ENCODE measurements around the gene NEK2. TPM values are rescaled to one million over a fixed set of nuclear protein-coding genes. Genes with fewer than 3 reads are reported as not detected.

The NEK2 gene
- total RNA-seq, 1 donor from 2014 or later, result 3.4 TPM

- no peak overlapping the region for H3K4me3 Mint-ChIP-seq (ENCODE audit: unreplicated experiment)
- H3K9me3 Mint-ChIP-seq (ENCODE audit: unreplicated experiment), result no peaks in the 10 kb centered on the region
- no peak for DNase-seq
- no peaks in the 10 kb centered on the region for H3K4me1 Mint-ChIP-seq (ENCODE audit: low read depth, unreplicated experiment)
- no peak overlapping the region for H3K27ac Mint-ChIP-seq (ENCODE audit: unreplicated experiment)
- TF ChIP-seq, protein P1, sequence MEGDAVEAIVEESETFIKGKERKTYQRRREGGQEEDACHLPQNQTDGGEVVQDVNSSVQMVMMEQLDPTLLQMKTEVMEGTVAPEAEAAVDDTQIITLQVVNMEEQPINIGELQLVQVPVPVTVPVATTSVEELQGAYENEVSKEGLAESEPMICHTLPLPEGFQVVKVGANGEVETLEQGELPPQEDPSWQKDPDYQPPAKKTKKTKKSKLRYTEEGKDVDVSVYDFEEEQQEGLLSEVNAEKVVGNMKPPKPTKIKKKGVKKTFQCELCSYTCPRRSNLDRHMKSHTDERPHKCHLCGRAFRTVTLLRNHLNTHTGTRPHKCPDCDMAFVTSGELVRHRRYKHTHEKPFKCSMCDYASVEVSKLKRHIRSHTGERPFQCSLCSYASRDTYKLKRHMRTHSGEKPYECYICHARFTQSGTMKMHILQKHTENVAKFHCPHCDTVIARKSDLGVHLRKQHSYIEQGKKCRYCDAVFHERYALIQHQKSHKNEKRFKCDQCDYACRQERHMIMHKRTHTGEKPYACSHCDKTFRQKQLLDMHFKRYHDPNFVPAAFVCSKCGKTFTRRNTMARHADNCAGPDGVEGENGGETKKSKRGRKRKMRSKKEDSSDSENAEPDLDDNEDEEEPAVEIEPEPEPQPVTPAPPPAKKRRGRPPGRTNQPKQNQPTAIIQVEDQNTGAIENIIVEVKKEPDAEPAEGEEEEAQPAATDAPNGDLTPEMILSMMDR (IDR thresholded peaks at IDR 0.05; ENCODE audit: partially characterized antibody, unreplicated experiment), result no peak
- H3K27me3 Mint-ChIP-seq (ENCODE audit: unreplicated experiment), result peaks cover 2% of the 10 kb centered on the region
- H3K36me3 Mint-ChIP-seq (ENCODE audit: unreplicated experiment), result no peaks in the 10 kb centered on the region
Measured at GRCh38 chr1:211644653-211645052, 30.8 kb downstream of the NEK2 start.

DNA sequence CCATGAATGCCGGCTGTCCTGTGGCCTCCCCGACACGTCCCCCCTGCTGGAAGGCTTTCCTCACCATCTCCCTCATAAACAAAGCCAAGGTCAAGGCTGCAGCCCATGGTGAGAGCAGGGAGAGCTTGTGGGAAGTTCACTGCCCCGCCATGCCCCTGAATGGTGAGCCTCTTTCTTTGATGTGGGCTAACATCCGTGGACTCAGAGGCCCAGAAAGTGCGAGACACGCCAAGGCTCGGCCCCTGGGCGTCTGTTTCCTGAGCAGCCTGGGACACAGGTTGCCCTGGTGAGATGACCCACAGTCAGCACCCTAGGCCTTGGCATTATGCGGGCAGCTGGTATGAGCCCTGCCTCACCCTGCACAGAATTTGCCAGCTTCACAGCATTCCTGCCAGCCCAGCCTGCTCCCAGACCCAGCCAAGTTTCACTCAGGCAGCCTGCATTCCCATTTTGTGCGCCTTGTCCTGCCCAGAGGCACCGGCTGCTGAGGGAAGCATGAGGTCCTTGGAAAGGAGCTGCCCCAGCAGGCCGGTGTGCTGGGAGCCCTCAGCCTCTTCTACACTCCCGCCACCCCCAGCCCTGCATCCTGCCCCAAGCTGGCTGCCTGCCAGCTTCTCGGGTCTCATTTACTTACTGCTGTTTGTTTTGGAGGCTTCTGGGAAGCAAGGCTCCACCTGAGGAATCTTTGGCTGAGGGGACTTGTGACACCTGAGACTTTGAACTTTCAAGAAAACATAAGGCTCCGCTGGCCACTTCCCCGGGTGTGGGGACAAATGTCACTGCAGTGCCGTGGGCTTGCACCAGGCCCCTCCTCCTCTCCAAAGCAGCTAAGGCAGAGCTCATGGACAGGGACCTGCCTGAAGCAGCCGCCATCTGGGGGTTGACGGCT lies 31.9 kb downstream of the NEK2 start:
- H3K36me3 Mint-ChIP-seq (ENCODE audit: unreplicated experiment), result no peaks in the 10 kb centered on the region
- H3K4me3 Mint-ChIP-seq (ENCODE audit: unreplicated experiment), result no peak overlapping the region
- H3K27ac Mint-ChIP-seq (ENCODE audit: unreplicated experiment), result no peak overlapping the region
- no peaks in the 10 kb centered on the region for H3K4me1 Mint-ChIP-seq (ENCODE audit: low read depth, unreplicated experiment)
- H3K9me3 Mint-ChIP-seq (ENCODE audit: unreplicated experiment), result no peaks in the 10 kb centered on the region
- peaks cover 2% of the 10 kb centered on the region for H3K27me3 Mint-ChIP-seq (ENCODE audit: unreplicated experiment)
- DNase-seq, result no peak
- TF ChIP-seq, protein P1 (IDR thresholded peaks at IDR 0.05; ENCODE audit: partially characterized antibody, unreplicated experiment), result no peak

DNA sequence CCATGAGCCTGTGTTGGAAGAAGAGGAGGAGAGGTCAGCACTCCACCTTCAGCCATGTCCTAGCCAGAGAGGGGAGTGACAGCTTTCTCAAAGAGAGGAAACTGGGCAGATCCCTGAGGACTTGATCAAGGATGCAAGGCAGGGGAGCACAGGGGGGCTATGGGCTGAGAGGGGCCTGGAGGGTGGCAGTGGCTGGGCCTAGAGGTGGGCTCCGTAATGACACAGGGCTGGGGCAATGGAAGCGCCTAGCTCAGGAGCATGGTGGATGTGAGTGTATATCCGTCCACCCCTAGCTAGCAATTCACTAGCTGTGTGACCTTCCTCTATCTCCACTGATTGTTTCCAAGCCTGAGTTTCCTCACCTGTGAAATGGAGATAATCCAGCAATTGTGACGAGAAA lies 32.6 kb downstream of the NEK2 start:
- no peak for DNase-seq
- no peaks in the 10 kb centered on the region for H3K4me1 Mint-ChIP-seq (ENCODE audit: low read depth, unreplicated experiment)

GRCh38 chr1:211641942-211642341 lies 33.5 kb downstream of the NEK2 start:
- Mint-ChIP-seq H3K4me1 (ENCODE audit: low read depth, unreplicated experiment) (no peaks in the 10 kb centered on the region), H3K27ac (ENCODE audit: unreplicated experiment) (no peak overlapping the region), H3K4me3 (ENCODE audit: unreplicated experiment) (no peak overlapping the region), H3K27me3 (ENCODE audit: unreplicated experiment) (peaks cover 2% of the 10 kb centered on the region), H3K36me3 (ENCODE audit: unreplicated experiment) (no peaks in the 10 kb centered on the region), H3K9me3 (ENCODE audit: unreplicated experiment) (no peaks in the 10 kb centered on the region)
- DNase-seq, result no peak
- TF ChIP-seq, protein P1 (IDR thresholded peaks at IDR 0.05; ENCODE audit: partially characterized antibody, unreplicated experiment), result no peak

More for the DNA sequence above, 32.6 kb downstream of the NEK2 start:
- H3K27ac Mint-ChIP-seq (ENCODE audit: unreplicated experiment), result no peak overlapping the region
- H3K36me3 Mint-ChIP-seq (ENCODE audit: unreplicated experiment), result no peaks in the 10 kb centered on the region
- no peaks in the 10 kb centered on the region for H3K9me3 Mint-ChIP-seq (ENCODE audit: unreplicated experiment)
- H3K27me3 Mint-ChIP-seq (ENCODE audit: unreplicated experiment), result peaks cover 2% of the 10 kb centered on the region
- H3K4me3 Mint-ChIP-seq (ENCODE audit: unreplicated experiment), result no peak overlapping the region
- TF ChIP-seq, protein P1 (IDR thresholded peaks at IDR 0.05; ENCODE audit: partially characterized antibody, unreplicated experiment), result no peak
